GM18520 (cell line): Measurements from ENCODE around the gene CAMTA1.
"Not testable (repeated sequence)": the region's sequence is repeated elsewhere in the genome, so short reads cannot be mapped to it uniquely, and the experiment has no call there.

ENCODE experiments used
- ATAC-seq: cut with Tn5 transposase; IDR thresholded peaks from one replicate; pipeline ENCODE4 v1.9.1; 2021; ENCODE audit not compliant: unreplicated experiment

Gene CAMTA1

GRCh38 chr1:7689307-7689706, 904.1 kb downstream of the CAMTA1 start:
- not testable (repeated sequence) for ATAC-seq

- ATAC-seq = no peak
Measured at GRCh38 chr1:7690076-7690475, 904.8 kb downstream of the CAMTA1 start.

- no peak for ATAC-seq
Measured at GRCh38 chr1:7690496-7691182, 905.4 kb downstream of the CAMTA1 start.

GRCh38 chr1:7691576-7691975, 906.3 kb downstream of the CAMTA1 start:
- no peak for ATAC-seq

GRCh38 chr1:7692005-7692404, 906.8 kb downstream of the CAMTA1 start:
- no peak for ATAC-seq

- not testable (repeated sequence) for ATAC-seq
Measured at GRCh38 chr1:7693037-7693436, 907.8 kb downstream of the CAMTA1 start.

GRCh38 chr1:7693662-7694061, 908.4 kb downstream of the CAMTA1 start:
- ATAC-seq = no peak

- no peak for ATAC-seq
Measured at GRCh38 chr1:7694600-7695496, 909.6 kb downstream of the CAMTA1 start.

GRCh38 chr1:7695497-7696117, 910.4 kb downstream of the CAMTA1 start:
- ATAC-seq = no peak

GRCh38 chr1:7698641-7699040, 913.4 kb downstream of the CAMTA1 start:
- no peak for ATAC-seq

GRCh38 chr1:7702365-7702764, 917.1 kb downstream of the CAMTA1 start:
- no peak for ATAC-seq

- ATAC-seq = no peak
Measured at GRCh38 chr1:7703321-7704213, 918.3 kb downstream of the CAMTA1 start.

- ATAC-seq = peak; percentile 69
Measured at GRCh38 chr1:7704214-7705047, 919.2 kb downstream of the CAMTA1 start.

- no peak for ATAC-seq
Measured at GRCh38 chr1:7705048-7705907, 920.0 kb downstream of the CAMTA1 start.

GRCh38 chr1:7705908-7706216, 920.6 kb downstream of the CAMTA1 start:
- ATAC-seq = no peak

- no peak for ATAC-seq
Measured at GRCh38 chr1:7707527-7707926, 922.3 kb downstream of the CAMTA1 start.

GRCh38 chr1:7708065-7708464, 922.8 kb downstream of the CAMTA1 start:
- not testable (repeated sequence) for ATAC-seq

- ATAC-seq = no peak
Measured at GRCh38 chr1:7710859-7711258, 925.6 kb downstream of the CAMTA1 start.

GRCh38 chr1:7712731-7713323, 927.6 kb downstream of the CAMTA1 start:
- no peak for ATAC-seq
